DND-41 (cell line): ENCODE measurements around the gene HIBCH.

Experiments used
- ATAC-seq: fragments of 200-7000 bp; cut with Tn5 transposase; 3 replicates; pipeline ENCODE4 v1.9.1; 2021; ENCODE audit warnings: low read depth; ENCODE audit not compliant: insufficient read depth
- DNase-seq: peaks from one replicate; pipeline ENCODE4 v3.0.0-alpha.2; 2020
- H2AFZ ChIP-seq: 2 replicates; pipeline ENCODE4 v1.6.0; 2012; ENCODE audit warnings: low read depth, low read length
- H3K27ac ChIP-seq: 2 replicates; pipeline ENCODE4 v1.5.1; 2012; ENCODE audit warnings: low read length, inconsistent platforms
- H3K27me3 ChIP-seq: fragments of 200-600 bp; sonication (generic); 2 replicates; pipeline ENCODE4 v1.6.0; 2012; ENCODE audit warnings: low read length, mild to moderate bottlenecking, inconsistent platforms; ENCODE audit not compliant: insufficient read depth, poor library complexity
- H3K36me3 ChIP-seq: 2 replicates; pipeline ENCODE4 v1.5.1; 2012; ENCODE audit warnings: low read length, inconsistent platforms; ENCODE audit not compliant: insufficient read depth
- H3K4me1 ChIP-seq: 2 replicates; pipeline ENCODE4 v1.5.1; 2012; ENCODE audit warnings: mild to moderate bottlenecking, low read length; ENCODE audit not compliant: insufficient read depth
- H3K4me2 ChIP-seq: 2 replicates; pipeline ENCODE4 v1.6.0; 2012; ENCODE audit warnings: mild to moderate bottlenecking, moderate library complexity, low read length, inconsistent platforms; ENCODE audit not compliant: insufficient read depth
- H3K4me3 ChIP-seq, 2 experiments: fragments of 200-600 bp in 1 of 2; shearing (Covaris generic) in 1 of 2; 2 replicates each; pipeline ENCODE4 v1.5.1; 2012 to 2016; ENCODE audit warnings: inconsistent platforms in 2 of 2, low read length in 2 of 2, mild to moderate bottlenecking in 2 of 2, low read depth in 1 of 2, moderate library complexity in 1 of 2
- H3K79me2 ChIP-seq: 2 replicates; pipeline ENCODE4 v1.6.0; 2012; ENCODE audit warnings: low read length, inconsistent platforms; ENCODE audit not compliant: insufficient read depth
- H3K9ac ChIP-seq: 2 replicates; pipeline ENCODE4 v1.6.0; 2012; ENCODE audit warnings: low read depth, mild to moderate bottlenecking, inconsistent platforms, low read length, moderate library complexity
- H3K9me3 ChIP-seq: 2 replicates; pipeline ENCODE4 v1.5.1; 2012; ENCODE audit warnings: low read length, moderate library complexity, mild to moderate bottlenecking, inconsistent platforms; ENCODE audit not compliant: insufficient read depth, severe bottlenecking
- H4K20me1 ChIP-seq: 2 replicates; pipeline ENCODE4 v1.6.0; 2012; ENCODE audit warnings: low read length; ENCODE audit not compliant: insufficient read depth
- CTCF ChIP-seq: IDR thresholded peaks from 2 replicates; pipeline ENCODE4 v1.5.1; 2012; ENCODE audit warnings: borderline replicate concordance, low read length, moderate library complexity, mild to moderate bottlenecking; ENCODE audit not compliant: poor library complexity, severe bottlenecking; ENCODE audit errors: extremely low read depth
- EZH2 ChIP-seq: IDR thresholded peaks from 3 replicates; pipeline ENCODE4 v1.6.1; 2012; ENCODE audit warnings: borderline replicate concordance, low read depth, mild to moderate bottlenecking, moderate library complexity, low read length, inconsistent platforms; ENCODE audit not compliant: severe bottlenecking

The HIBCH gene

DNA sequence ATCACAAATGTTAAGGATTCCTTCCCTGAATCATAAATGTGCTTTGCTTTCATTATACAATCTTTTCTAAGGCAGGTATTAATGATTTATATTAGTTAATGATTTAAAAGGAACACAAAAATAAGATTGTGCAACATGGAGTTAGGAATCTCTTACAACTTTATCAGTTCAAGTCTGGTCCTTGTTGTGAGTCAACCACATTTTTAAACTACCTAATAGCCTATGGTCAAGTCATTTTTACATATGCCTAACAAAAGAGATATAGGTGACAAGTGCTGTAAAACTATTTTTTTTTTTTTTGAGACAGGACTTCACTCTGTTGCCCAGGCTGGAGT lies 15.6 kb upstream of the HIBCH start:
- no peak for TF ChIP-seq EZH2
- no peak for TF ChIP-seq CTCF
- H3K36me3 ChIP-seq: no peaks in the 10 kb centered on the region

DNA sequence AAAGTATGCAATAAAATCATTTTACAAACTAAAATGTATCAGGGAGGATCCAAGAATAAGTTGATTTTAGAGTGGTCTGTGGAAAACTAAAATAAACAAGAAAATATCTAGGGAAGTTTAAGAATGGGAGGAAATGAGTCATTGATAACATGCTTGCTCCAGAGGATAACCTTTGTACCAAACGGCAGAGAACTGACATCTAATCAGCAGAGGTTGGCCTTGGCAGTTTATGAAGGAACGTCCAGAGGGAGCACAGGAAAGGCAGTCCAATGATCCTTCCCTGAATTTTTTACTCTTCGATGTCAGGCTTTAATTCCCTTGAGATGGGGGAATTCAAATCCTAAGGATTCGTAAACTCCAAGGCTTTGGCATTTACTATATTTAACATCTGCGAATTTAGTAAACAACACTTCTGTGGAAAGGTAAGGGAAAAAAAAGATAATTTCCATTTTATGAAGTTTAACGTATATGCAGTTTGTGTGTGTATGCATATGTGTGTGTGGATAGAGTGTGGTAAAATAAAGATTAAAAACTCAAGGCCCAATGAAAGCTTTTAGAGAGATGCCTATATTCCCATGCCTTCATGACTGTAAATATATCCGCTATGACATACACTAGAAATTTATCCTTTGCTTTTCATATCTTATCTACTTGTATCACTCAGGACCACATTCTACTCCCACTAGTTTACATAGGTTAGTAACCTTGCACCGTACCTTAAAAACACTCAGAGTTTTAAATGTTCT lies 15.0 kb upstream of the HIBCH start:
- Histone ChIP-seq H2AFZ (no peak overlapping the region), H3K4me3 (no peak overlapping the region), H4K20me1 (no peaks in the 10 kb centered on the region), H3K9ac (no peak overlapping the region), H3K27me3 (no peaks in the 10 kb centered on the region), H3K36me3 (no peaks in the 10 kb centered on the region), H3K79me2 (no peaks in the 10 kb centered on the region), H3K4me2 (no peak overlapping the region), H3K27ac (no peak overlapping the region), H3K4me1 (no peaks in the 10 kb centered on the region), H3K9me3 (no peaks in the 10 kb centered on the region)
- DNase-seq: no peak
- no peak for ATAC-seq
- TF ChIP-seq EZH2 (no peak), CTCF (no peak)

More for the DNA sequence above, 15.6 kb upstream of the HIBCH start:
- Histone ChIP-seq H3K9ac (no peak overlapping the region), H4K20me1 (no peaks in the 10 kb centered on the region), H2AFZ (no peak overlapping the region), H3K79me2 (no peaks in the 10 kb centered on the region), H3K4me2 (no peak overlapping the region), H3K4me3 (no peak overlapping the region), H3K27ac (no peak overlapping the region), H3K27me3 (no peaks in the 10 kb centered on the region), H3K9me3 (no peaks in the 10 kb centered on the region), H3K4me1 (no peaks in the 10 kb centered on the region)
- no peak for ATAC-seq
- no peak for DNase-seq

DNA sequence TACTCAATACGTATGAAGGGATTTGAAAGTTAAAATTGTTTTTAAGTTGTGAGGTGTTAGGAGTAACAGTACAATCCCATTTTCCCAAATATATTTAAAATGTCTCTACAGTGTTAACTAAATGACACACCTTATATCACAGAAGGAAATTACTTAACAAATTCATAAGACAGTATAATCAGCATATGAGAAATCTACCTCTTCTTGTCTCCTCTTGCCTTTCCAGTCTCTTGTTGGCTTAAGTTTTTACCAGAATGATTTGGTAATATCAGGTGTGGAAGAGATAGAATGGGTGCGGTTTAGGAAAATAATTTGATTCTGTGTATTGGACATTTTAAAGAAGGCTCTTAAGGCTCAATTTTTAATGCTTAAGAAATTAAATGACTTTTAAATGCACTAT lies 14.3 kb upstream of the HIBCH start:
- ATAC-seq (no peak), DNase-seq (no peak)
- Histone ChIP-seq H4K20me1 (no peaks in the 10 kb centered on the region), H3K27me3 (no peaks in the 10 kb centered on the region), H3K4me1 (no peaks in the 10 kb centered on the region), H3K9me3 (no peaks in the 10 kb centered on the region), H3K79me2 (no peaks in the 10 kb centered on the region), H3K27ac (no peak overlapping the region), H2AFZ (no peak overlapping the region), H3K36me3 (no peaks in the 10 kb centered on the region), H3K4me3 (no peak overlapping the region), H3K9ac (no peak overlapping the region), H3K4me2 (no peak overlapping the region)
- TF ChIP-seq CTCF: no peak
- no peak for TF ChIP-seq EZH2

DNA sequence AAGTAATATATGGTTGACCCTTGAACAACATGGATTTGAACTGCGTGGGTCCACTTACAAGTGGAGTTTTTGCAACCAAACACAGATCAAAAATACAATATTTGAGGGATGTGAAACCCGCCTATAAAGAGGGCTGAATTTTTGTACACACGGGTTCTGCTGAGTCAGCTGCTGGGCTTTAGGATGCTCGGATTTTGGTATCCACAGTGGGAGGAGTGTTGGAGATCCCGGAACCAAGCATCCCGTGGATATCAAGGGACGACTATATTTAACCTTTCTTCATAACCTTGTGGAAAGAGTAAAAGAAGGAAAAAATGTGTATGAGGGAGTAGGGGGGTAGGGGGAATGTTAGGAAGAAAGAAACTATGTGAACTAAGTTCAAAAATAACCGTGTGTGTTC lies 13.8 kb upstream of the HIBCH start:
- no peak overlapping the region for H3K9ac ChIP-seq
- no peaks in the 10 kb centered on the region for H4K20me1 ChIP-seq
- ATAC-seq (no peak), DNase-seq (no peak)
- H3K4me2 ChIP-seq: no peak overlapping the region
- no peak overlapping the region for H3K4me3 ChIP-seq
- H2AFZ ChIP-seq: no peak overlapping the region
- H3K4me1 ChIP-seq: no peaks in the 10 kb centered on the region
- no peak overlapping the region for H3K27ac ChIP-seq
- H3K9me3 ChIP-seq: no peaks in the 10 kb centered on the region
- TF ChIP-seq EZH2 (no peak), CTCF (no peak)
- no peaks in the 10 kb centered on the region for H3K36me3 ChIP-seq
- no peaks in the 10 kb centered on the region for H3K27me3 ChIP-seq
- H3K79me2 ChIP-seq: no peaks in the 10 kb centered on the region
